SK-N-SH (cell line): ENCODE results near the gene MARCHF3. TPM values are rescaled to one million over a fixed set of nuclear protein-coding genes. Genes with fewer than 3 reads are reported as not detected.
"Not testable (repeated sequence)": the region's sequence is repeated elsewhere in the genome, so short reads cannot be mapped to it uniquely, and the experiment has no call there.

Experiments used
- CTCF ChIA-PET: fragments of 300-600, 350-600 bp; formaldehyde crosslinking; extraction: SDS; loops from one replicate; lab custom pipeline; 2021; lab: Yijun Ruan, JAX
- POLR2A ChIA-PET: fragments of 350-600 bp; sonication (Branson Sonifier 250); formaldehyde crosslinking; extraction: SDS; loops from one replicate; lab custom pipeline; 2020; ENCODE audit warnings: antibody characterized with exemption, inconsistent platforms; lab: Yijun Ruan, JAX
- DNase-seq: peaks from one replicate; pipeline ENCODE4 v3.0.0; 2012
- H2AFZ ChIP-seq: fragments of 200-600 bp; sonication (generic); 2 replicates; pipeline ENCODE4 v1.8.1; 2016; ENCODE audit warnings: antibody characterized with exemption, mild to moderate bottlenecking, low read depth
- H3F3A ChIP-seq: fragments of 200-600 bp; sonication (generic); replicated peaks from 2 replicates; pipeline ENCODE3; 2016; ENCODE audit warnings: antibody characterized with exemption, mild to moderate bottlenecking; ENCODE audit not compliant: insufficient read depth
- H3K27ac ChIP-seq, 2 experiments: fragments of 200-500 bp in 1 of 2; fragments of 200-600 bp in 1 of 2; sonication (Bioruptor generic) in 1 of 2; sonication (generic), shearing (Covaris generic) in 1 of 2; 2 replicates each; pipeline versions ENCODE4 v1.5.1 to v1.6.1; 2014 to 2016; ENCODE audit warnings: low read depth in 2 of 2, inconsistent platforms in 1 of 2, low read length in 1 of 2, mild to moderate bottlenecking in 1 of 2, mixed read lengths in 1 of 2
- H3K27me3 ChIP-seq: fragments of 200-600 bp; sonication (generic), shearing (Covaris generic); 2 replicates; pipeline ENCODE4 v1.6.1; 2016; ENCODE audit warnings: mixed run types; ENCODE audit not compliant: insufficient read depth
- H3K36me3 ChIP-seq, 2 experiments: fragments of 200-500 bp in 1 of 2; fragments of 200-600 bp in 1 of 2; sonication (Bioruptor generic) in 1 of 2; sonication (generic) in 1 of 2; replicated peaks in 1 of 2; 2 replicates each; pipeline versions ENCODE3 to v1.5.1; 2014 to 2016; ENCODE audit warnings: low read length in 1 of 2, mild to moderate bottlenecking in 1 of 2; ENCODE audit not compliant: insufficient read depth in 2 of 2, control insufficient read depth in 1 of 2
- H3K4me1 ChIP-seq, 2 experiments: fragments of 200-500 bp in 1 of 2; fragments of 200-600 bp in 1 of 2; sonication (Bioruptor generic) in 1 of 2; sonication (generic), shearing (Covaris generic) in 1 of 2; 2 replicates each; pipeline versions ENCODE4 v1.5.1 to v1.6.1; 2014 to 2016; ENCODE audit warnings: low read depth in 1 of 2, low read length in 1 of 2, mixed run types in 1 of 2; ENCODE audit not compliant: insufficient read depth in 2 of 2, control insufficient read depth in 1 of 2
- H3K4me2 ChIP-seq: fragments of 200-600 bp; sonication (generic), shearing (Covaris generic); 2 replicates; pipeline ENCODE4 v1.6.1; 2017; ENCODE audit warnings: mixed run types
- H3K4me3 ChIP-seq, 2 experiments: fragments of 200-500 bp in 1 of 2; fragments of 200-600 bp in 1 of 2; sonication (Bioruptor generic) in 1 of 2; sonication (generic), shearing (Covaris generic) in 1 of 2; 2 replicates each; pipeline versions ENCODE4 v1.5.1 to v1.8.1; 2014 to 2016; ENCODE audit warnings: low read depth in 2 of 2, inconsistent platforms in 1 of 2, low read length in 1 of 2, mild to moderate bottlenecking in 1 of 2, mixed read lengths in 1 of 2, moderate library complexity in 1 of 2
- H3K79me2 ChIP-seq: fragments of 200-600 bp; sonication (generic); 2 replicates; pipeline ENCODE4 v1.8.1; 2017; ENCODE audit warnings: mild to moderate bottlenecking; ENCODE audit not compliant: insufficient read depth
- H3K9ac ChIP-seq: fragments of 200-600 bp; sonication (generic); 2 replicates; pipeline ENCODE4 v1.6.1; 2017; ENCODE audit warnings: mixed run types
- H3K9me2 ChIP-seq: fragments of 200-600 bp; sonication (generic); 2 replicates; pipeline ENCODE4 v1.6.1; 2017; ENCODE audit warnings: mixed run types
- H3K9me3 ChIP-seq: fragments of 200-600 bp; sonication (generic); 2 replicates; pipeline ENCODE4 v1.6.1; 2017; ENCODE audit warnings: mixed run types, mild to moderate bottlenecking, moderate library complexity
- H4K20me1 ChIP-seq: fragments of 200-600 bp; sonication (generic); 2 replicates; pipeline ENCODE4 v1.6.1; 2017; ENCODE audit warnings: mild to moderate bottlenecking, mixed run types; ENCODE audit not compliant: insufficient read depth
- FOSL2 ChIP-seq: IDR thresholded peaks from 2 replicates; pipeline ENCODE4 v1.4.0; 2012; ENCODE audit warnings: low read depth, mild to moderate bottlenecking, moderate library complexity, borderline replicate concordance
- MEF2A ChIP-seq: IDR thresholded peaks from 2 replicates; pipeline ENCODE4 v1.4.0; 2012; ENCODE audit warnings: low read depth, borderline replicate concordance
- RFX5 ChIP-seq: IDR thresholded peaks from 2 replicates; pipeline ENCODE4 v1.6.1; 2012; ENCODE audit warnings: mild to moderate bottlenecking, improper control_type of control experiment, low read length
- WGBS: methylation state at CpG from one replicate; pipeline ENCODE4 v1.1.6; 2017; ENCODE audit warnings: low lambda C conversion rate; 5-methylcytosine and 5-hydroxymethylcytosine counted together
- polyA plus RNA-seq, 3 experiments: library from polyadenylated mRNA; depleted of rRNA; stranded (reverse); fragments of >200 nt; gene quantifications; 2 replicates each; pipeline ENCODE4 v1.2.3, GENCODE V29; 2012
- TF ChIP-seq, protein P1 (sequence below): fragments of 150-350 bp; IDR thresholded peaks from 2 replicates; pipeline ENCODE4 v1.6.1; 2017; ENCODE audit warnings: antibody characterized with exemption, low read length, low read depth, borderline replicate concordance
- TF ChIP-seq, protein P2 (sequence below): IDR thresholded peaks from 2 replicates; pipeline ENCODE4 v1.4.0; 2012; ENCODE audit warnings: low read depth, borderline replicate concordance
- TF ChIP-seq, protein P3 (sequence below): IDR thresholded peaks from 2 replicates; pipeline ENCODE4 v1.6.1; 2012; ENCODE audit warnings: mild to moderate bottlenecking, low read depth, low read length, moderate library complexity

The MARCHF3 gene
- polyA plus RNA-seq, 1 of the 3 experiments (the other 2 are of a cell fraction): 21.5 TPM

DNA sequence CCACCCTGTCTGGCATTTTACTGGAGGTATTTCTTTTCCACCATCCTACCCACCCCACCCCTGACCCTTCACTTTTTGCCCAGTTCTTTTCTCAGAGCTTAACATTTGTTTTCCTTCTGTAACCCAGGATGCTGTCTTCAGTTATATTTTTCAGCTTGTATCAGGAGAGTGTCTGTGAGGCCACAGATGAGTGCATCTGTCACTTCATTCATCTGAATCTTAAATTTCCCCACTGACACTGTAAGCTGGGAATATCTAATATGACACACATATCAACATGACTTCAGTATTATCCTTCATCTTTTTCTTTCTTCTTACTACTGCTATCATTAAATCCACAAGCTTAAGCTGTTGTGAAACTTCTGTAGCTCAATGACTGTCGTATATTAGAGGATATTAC is 4.9 kb downstream of the MARCHF3 start:
- no peak overlapping the region for H3K4me3 ChIP-seq
- H3K4me1 ChIP-seq: peaks cover 4 to 8% of the 10 kb centered on the region in 2 experiments; a peak in 3 of 4 replicates
- H3K27me3 ChIP-seq: no peaks in the 10 kb centered on the region
- DNase-seq: no peak
- TF ChIP-seq FOSL2: no peak
- TF ChIP-seq, protein P1, sequence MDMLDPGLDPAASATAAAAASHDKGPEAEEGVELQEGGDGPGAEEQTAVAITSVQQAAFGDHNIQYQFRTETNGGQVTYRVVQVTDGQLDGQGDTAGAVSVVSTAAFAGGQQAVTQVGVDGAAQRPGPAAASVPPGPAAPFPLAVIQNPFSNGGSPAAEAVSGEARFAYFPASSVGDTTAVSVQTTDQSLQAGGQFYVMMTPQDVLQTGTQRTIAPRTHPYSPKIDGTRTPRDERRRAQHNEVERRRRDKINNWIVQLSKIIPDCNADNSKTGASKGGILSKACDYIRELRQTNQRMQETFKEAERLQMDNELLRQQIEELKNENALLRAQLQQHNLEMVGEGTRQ: no peak
- no peak for TF ChIP-seq RFX5
- WGBS: 86% methylated on average over 1 of the region's 1 CpG
- no peaks in the 10 kb centered on the region for H3K36me3 ChIP-seq
- no peak overlapping the region for H3K27ac ChIP-seq
- no peak overlapping the region for H3K4me2 ChIP-seq
- H3K9me2 ChIP-seq: no peaks in the 10 kb centered on the region
- H3K9ac ChIP-seq: no peak overlapping the region
- no peaks in the 10 kb centered on the region for H3F3A ChIP-seq
- POLR2A ChIA-PET: no interaction called here
- H2AFZ ChIP-seq: no peak overlapping the region; the same call in 1 of the 2 replicates
- H4K20me1 ChIP-seq: no peaks in the 10 kb centered on the region
- CTCF ChIA-PET: interaction anchor here (0.7 to 1.5 kb wide), 2 partner anchors 11 to 230 kb away, joined by 3 to 4 read pairs; no protein-coding TSS in a partner anchor
- no peaks in the 10 kb centered on the region for H3K9me3 ChIP-seq
- peaks cover 70% of the 10 kb centered on the region for H3K79me2 ChIP-seq

DNA sequence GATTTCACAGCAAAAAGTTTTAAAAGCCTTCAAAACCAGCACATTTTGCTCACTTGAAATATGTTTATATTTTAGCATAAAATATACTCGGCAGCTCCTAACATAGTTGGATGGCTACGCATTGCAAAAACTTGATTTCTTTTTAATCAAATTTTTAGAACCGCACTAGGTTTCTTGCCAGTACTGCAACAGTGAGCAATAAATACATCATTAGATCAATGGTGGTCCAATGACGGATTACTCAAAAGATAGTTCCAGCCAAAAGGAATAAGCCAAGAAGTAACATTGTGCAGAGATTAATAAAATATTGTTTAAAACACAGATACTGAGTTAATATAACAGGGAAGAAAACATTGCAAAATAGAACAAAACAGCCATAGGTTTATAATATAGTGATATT is 5.5 kb downstream of the MARCHF3 start:
- TF ChIP-seq MEF2A: no peak
- TF ChIP-seq, protein P2, sequence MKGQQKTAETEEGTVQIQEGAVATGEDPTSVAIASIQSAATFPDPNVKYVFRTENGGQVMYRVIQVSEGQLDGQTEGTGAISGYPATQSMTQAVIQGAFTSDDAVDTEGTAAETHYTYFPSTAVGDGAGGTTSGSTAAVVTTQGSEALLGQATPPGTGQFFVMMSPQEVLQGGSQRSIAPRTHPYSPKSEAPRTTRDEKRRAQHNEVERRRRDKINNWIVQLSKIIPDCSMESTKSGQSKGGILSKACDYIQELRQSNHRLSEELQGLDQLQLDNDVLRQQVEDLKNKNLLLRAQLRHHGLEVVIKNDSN: no peak
- TF ChIP-seq, protein P3, sequence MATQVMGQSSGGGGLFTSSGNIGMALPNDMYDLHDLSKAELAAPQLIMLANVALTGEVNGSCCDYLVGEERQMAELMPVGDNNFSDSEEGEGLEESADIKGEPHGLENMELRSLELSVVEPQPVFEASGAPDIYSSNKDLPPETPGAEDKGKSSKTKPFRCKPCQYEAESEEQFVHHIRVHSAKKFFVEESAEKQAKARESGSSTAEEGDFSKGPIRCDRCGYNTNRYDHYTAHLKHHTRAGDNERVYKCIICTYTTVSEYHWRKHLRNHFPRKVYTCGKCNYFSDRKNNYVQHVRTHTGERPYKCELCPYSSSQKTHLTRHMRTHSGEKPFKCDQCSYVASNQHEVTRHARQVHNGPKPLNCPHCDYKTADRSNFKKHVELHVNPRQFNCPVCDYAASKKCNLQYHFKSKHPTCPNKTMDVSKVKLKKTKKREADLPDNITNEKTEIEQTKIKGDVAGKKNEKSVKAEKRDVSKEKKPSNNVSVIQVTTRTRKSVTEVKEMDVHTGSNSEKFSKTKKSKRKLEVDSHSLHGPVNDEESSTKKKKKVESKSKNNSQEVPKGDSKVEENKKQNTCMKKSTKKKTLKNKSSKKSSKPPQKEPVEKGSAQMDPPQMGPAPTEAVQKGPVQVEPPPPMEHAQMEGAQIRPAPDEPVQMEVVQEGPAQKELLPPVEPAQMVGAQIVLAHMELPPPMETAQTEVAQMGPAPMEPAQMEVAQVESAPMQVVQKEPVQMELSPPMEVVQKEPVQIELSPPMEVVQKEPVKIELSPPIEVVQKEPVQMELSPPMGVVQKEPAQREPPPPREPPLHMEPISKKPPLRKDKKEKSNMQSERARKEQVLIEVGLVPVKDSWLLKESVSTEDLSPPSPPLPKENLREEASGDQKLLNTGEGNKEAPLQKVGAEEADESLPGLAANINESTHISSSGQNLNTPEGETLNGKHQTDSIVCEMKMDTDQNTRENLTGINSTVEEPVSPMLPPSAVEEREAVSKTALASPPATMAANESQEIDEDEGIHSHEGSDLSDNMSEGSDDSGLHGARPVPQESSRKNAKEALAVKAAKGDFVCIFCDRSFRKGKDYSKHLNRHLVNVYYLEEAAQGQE: no peak
- TF ChIP-seq, all 33 proteins: peak for 0
- Histone ChIP-seq H3K9me3 (no peaks in the 10 kb centered on the region), H3K27me3 (no peaks in the 10 kb centered on the region), H3K27ac (no peak overlapping the region), H3K9ac (no peak overlapping the region), H3K79me2 (peaks cover 73% of the 10 kb centered on the region), H3F3A (no peaks in the 10 kb centered on the region), H3K4me3 (no peak overlapping the region), H4K20me1 (no peaks in the 10 kb centered on the region), H2AFZ (no peak overlapping the region), H3K4me2 (no peak overlapping the region), H3K36me3 (no peaks in the 10 kb centered on the region), H3K4me1 (peaks cover 4 to 8% of the 10 kb centered on the region in 2 experiments; a peak in 3 of 4 replicates), H3K9me2 (no peaks in the 10 kb centered on the region)
- 92% methylated on average over 4 of the region's 4 CpGs for WGBS
- CTCF ChIA-PET: no interaction called here
- DNase-seq: no peak
- POLR2A ChIA-PET: no interaction called here

DNA sequence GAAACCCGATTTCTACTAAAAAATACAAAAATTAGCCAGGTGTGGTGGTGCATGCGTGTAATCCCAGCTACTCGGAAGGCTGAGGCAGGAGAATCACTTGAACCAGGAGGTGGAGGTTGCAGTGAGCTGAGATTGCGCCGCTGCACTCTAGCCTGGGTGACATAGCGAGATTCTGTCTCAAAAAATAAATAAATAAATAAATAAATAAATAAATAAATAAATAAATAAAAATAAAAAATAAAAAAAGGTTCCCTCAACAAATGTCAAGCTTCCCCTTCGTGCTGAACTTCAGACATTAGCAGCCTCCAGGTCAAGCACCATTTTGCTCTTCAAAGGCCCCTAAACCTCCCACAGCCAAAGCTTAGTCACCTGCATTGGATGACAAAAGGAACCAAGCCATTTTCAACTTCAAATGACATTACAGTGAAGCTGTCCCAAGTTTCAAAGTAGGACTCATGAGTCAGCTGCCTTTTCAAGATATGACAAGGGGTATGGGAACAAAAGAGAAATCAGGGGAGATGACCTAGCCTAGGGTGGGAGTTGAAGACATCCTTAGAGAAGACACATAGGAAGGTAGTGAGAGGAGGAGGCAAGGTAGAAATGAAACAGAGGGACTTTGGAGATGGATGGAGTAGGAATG is 6.7 kb downstream of the MARCHF3 start:
- H3K36me3 ChIP-seq, H3K27me3 ChIP-seq, POLR2A ChIA-PET, H3K9me3 ChIP-seq, H3K9ac ChIP-seq, H3F3A ChIP-seq, H3K27ac ChIP-seq, H3K4me2 ChIP-seq, H3K4me1 ChIP-seq, H4K20me1 ChIP-seq, H3K9me2 ChIP-seq, H2AFZ ChIP-seq, DNase-seq, H3K4me3 ChIP-seq: not testable (repeated sequence)
- CTCF ChIA-PET: interaction anchor here (0.6 kb wide), 1 partner anchor 16 kb away, joined by 3 read pairs; no protein-coding TSS in a partner anchor
- WGBS: 86% methylated on average over 7 of the region's 7 CpGs
- peaks cover 70% of the 10 kb centered on the region for H3K79me2 ChIP-seq
